NCI-H2171 (cell line): ENCODE data around the gene BTBD16.

ENCODE experiments used
- DNase-seq: peaks from one replicate; lab custom pipeline; 2025; lab: John Stamatoyannopoulos, UW

The BTBD16 gene

DNA sequence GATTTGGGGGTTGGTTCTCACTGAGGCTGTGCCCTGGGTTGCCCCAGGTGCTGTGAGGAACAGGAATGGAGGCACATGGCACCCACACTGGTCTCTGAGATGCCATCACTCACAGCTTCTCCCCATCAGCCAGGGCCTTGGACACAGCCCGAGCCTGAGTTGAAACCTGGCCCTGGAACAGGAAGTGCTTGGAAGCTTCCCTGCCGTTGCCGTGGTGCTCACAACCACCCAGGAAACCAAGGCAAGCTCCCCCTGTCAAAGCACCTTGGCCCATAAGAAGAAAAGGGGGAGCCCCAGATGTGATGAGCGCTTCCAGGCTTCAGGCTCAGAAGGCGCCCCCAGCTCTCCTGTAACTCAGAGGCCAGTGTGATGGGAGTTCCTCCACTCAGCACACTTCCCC lies at the start of gene BTBD16:
BTBD16 (plus strand) TSS at position 221 of the 400 bp plus-strand sequence. CDS start 3,786 bp downstream, outside the sequence.
- DNase-seq: no peak

DNA sequence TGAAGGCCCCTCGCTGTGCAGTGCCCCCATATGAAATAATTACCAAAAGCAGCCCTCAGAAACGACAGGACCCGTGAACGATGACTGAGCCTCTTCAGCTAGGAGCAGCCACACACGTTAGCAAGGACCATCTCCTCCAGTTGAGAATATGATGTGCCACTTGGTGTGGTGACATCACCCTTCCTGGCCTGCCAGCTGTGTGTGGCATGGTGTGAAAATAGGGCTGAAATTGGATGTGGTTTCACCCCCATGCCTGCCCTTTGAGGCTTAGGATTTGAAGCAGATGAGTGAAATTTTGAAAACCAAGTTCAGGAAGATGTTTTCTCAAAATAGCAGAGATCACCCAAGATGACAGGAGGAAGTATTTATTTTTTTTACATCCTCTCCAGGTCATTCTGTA lies 49.1 kb upstream of the BTBD16 start:
- DNase-seq: no peak

DNA sequence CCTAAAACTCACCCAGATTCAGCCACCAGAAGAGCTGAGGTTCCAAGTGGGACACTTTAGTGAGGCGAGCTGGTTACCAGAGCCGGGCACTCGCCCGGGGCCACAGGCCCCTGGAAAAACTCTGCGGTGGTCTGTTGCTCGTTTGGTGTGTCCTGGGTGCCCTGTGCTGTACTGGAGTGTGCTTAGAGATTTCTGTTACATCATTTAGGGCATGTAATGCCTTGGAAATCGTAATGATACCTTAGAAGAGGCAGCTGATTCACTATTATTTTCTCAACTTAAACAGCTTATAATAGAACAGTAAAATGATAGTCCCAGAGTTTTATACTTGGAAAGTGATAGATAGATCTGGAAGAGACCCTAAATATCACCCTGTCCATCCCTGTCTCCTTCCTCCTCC lies 48.5 kb upstream of the BTBD16 start:
- no peak for DNase-seq

DNA sequence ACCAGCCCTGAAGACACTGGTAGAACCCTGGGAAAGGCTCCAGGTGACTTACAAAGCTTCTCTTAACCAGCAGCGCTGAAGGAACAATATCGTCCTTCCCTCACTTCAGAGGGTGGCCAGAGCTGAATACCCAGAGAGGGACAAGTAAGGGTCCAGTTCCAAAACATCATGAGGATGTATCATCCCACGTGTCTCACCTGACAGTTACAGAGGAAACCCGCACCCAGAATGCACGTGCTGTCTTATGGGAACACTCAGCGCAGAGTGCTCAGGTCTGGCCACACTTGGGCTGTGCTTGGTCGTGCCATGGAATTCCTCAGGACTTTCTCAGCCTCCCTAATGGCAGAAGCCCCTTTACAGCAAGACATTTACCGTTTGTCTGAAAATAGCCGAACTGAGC lies 46.9 kb upstream of the BTBD16 start:
- DNase-seq: no peak

DNA sequence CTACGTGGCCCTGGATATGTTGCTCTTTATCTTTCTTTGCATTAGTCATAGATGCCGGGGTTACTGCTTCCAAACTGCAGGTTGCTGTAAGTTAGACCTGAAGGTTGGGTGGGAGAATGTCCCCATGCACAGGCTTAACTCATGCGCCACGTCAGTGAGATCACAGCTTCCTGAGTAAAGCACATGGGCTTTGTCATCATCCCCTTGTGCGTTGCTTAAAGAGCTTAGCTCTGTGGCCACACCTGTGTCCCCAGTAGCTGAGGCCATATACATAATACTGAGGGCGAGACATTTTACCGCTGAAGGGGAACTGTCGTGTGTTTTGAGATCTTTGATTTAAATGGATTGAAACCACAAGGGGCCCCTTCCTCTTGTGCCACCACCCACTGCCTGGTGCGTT lies 45.8 kb upstream of the BTBD16 start:
- DNase-seq: no peak

DNA sequence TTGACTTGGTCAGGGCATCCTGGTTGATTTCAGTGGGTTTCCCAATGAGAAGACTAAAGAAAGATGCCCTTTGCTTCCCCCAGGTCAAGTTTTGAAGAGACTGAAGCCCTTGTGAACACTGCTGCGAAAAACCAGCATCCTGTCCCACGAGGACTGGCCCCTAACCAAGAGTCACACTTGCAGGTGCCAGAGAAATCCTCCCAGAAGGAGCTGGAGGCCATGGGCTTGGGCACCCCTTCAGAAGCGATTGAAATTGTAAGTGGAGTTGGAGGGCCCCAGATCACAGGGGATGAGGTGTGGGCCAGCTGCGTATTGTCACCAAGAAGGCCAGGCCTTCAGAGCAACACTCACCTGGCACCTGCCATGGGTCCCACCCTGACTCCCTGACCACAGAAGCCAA lies 43.3 kb upstream of the BTBD16 start:
- DNase-seq: no peak

DNA sequence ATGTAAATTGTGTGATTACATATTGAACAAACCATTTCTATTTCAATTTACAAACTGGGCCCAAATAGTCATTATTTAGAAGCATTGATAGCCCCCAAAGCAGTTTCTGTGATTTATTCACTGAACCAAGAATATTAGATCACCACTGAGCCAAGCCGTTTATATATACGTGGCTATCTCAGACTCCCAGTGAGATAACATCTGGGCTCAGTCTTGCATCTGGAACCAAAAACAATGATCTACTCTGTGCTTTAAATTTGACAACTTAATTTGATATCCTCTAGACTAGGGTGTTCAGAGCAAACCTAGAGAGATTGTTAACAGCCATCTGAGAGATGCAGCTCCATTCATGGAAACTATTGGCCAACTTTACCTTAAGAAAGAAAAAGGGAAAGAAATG lies 41.4 kb upstream of the BTBD16 start:
- DNase-seq: no peak

DNA sequence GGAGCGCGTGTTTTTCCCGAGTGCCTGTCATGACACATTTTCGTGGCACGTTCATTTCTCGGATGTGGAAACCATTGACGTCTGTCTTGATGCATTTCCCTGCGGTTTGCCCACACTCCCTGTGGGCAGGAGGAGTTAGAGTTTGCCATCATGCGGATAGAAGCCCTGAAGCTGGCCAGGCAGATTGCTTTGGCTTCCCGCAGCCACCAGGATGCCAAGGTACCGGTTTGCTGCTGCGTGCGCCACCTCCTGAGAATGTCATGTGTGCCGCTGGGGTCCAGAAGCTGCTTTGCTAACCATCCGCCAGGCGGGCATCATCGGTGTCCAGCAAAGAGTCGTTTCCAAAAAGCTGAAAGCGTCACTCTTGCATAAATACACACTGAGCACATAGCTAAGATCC lies 40.9 kb upstream of the BTBD16 start:
- DNase-seq: no peak

DNA sequence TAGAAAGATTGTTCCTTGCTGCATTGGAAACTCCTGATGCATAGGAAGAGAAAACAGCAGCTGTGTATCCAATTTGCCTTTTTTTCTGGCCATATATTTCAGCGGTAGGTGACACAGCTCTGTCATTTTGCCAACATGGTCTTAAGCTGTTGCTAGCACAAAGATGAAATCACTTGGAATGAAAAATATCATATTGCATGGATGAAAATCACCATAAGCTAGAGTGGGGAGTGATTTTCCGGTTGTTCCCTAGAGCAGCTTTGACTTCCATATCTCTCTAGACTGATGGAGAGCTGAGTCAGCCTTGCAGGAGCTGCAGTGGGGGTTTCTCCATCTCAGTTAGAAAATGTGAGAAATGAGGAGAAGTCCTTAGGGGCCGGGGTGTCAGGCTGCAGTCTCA lies 38.3 kb upstream of the BTBD16 start:
- DNase-seq: peak; percentile 46

DNA sequence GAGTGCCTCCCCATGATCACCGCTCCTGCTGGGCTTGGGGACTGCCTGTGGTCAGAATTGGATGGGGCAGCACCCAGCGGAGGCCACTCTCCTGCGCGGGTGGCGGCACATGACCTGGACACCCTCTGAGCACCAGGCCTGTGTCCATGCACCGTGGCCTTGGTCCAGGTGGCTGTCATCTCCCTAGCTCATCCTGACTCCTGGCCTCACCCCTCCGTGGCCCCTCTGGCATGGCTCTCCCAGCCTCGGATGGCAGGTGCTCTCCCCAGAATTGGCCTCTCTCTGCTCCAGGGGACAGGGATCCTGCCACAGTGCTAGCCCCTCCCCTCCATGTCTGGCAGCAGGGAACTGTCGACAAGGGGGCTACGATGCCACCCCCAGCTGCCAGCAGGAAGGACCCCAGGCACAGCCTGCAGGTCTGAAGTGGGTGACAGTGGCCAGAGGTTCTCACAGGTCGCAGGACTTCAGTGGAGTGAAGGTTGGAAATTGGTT lies 37.2 kb upstream of the BTBD16 start:
- DNase-seq: no peak

DNA sequence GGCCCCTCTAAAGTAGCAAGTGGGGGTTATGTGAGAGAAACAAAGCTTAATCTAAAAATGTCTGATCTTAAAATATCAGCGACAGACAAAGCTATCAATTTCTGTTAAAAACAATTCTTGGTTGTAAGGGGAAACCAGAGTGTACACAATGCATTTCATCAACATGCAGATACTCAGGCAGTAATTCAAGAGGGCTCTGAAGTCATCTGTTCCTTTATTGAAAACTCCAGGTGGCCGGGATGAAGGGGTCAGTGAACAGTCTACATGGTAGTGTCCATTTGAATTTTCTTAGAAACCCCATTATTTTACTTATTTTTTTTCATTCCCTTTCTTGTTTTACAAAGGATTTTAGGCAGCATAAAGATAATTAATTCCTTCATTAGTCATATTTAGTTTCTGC lies 36.7 kb upstream of the BTBD16 start:
- no peak for DNase-seq

DNA sequence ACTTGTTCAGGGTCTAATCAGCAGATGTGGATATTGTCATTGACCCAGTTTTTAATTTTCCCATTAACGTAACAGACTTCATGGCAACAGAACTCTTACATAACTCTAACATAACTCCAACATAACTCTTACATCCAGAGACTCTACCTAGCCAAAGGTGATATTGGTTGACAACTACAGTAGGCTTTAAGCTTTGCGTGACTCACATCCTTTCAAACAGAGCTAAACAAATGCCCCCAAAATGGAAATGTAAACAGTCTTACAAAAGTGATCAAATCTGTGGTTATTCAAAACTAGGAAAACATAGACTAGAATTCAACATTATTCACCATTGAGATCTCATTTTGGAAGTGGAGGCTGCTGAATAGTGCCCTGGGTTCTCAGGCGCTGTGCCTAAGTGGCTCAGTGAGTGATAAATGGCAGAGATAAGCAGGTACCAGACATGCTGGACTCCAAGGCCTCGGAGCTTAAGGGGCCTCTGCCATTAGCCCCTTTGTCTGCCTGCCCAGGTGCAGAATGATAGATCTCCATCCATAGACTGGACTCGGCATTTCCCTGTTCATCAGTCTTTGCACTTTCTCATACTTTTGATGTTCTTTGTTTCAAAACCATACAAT lies 34.3 kb upstream of the BTBD16 start:
- DNase-seq: no peak

DNA sequence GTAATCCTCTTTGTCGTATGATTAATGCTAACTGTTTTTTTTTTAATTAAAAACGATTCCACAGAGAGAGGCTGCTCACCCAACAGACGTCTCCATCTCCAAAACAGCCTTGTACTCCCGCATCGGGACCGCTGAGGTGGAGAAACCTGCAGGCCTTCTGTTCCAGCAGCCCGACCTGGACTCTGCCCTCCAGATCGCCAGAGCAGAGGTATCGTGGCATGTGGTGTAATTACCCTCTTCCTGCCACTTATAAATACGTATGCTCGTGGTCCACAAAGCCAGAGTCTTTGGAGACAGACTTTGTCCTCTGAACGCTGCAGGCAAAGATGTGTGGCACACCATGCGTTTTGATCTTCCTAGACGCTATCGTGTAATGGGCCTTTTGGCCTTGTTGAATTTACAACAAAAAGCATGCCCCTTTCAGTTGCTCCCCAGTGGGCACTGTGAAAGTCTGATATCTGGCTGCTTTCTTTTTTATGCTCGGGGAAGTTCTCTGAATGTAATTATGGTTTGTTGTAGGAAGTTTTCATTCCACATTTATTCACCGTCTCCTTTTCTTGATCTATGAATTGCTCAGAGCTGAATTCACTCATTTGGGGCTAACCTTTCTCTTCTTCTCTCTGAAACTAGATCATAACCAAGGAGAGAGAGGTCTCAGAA lies 33.6 kb upstream of the BTBD16 start:
- no peak for DNase-seq

DNA sequence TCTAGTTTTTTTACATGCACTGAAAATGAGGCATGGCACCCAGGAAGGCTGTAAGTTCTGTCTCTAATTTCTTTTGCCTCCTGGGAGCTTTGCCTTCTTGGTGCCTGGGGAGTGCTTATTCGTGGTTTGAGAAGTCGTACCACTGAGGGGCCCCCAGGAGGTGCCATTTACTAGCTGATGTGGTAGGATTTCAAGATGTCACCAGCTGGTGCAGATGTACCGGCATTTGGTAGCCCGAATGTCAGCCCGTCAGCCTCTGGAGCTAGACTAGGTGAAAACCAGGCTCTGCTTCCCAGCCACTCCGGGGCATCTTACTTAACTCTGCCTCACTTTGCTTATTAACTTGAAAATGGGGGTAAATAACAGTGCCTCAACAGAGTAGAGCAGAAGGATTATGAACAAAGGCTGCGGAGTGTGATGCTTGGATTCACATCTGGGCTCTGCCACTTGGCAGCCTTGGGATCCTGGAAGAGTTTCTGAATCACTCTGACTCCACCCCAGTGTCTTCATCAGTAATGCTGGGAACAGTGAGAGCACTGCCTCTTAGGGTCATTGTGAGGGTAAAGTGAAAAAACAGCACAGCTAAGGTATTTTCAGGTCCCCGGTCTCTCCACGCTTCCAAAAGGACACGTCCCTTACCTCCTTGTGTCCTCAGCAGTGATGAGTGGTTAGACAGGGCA lies 31.4 kb upstream of the BTBD16 start:
- no peak for DNase-seq

DNA sequence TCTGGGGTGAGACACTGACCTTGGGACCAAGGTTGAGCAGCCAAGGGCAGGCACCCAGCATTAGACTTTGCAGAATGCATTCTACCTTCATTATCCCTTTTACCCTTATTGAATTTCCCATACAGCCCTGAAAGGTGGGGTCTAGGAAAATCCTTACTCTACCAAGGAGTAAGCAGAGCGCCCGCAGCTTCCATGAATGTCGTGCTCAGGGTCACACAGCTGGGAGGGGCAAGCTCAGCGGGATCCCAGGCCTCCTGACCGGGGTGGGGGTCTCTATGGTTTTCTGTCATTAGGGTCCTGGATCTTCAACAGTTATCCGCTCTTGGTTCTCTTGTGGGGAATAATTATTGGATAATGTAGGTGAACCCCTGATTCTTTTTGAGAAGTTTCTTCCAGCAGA lies 30.7 kb upstream of the BTBD16 start:
- DNase-seq: no peak

DNA sequence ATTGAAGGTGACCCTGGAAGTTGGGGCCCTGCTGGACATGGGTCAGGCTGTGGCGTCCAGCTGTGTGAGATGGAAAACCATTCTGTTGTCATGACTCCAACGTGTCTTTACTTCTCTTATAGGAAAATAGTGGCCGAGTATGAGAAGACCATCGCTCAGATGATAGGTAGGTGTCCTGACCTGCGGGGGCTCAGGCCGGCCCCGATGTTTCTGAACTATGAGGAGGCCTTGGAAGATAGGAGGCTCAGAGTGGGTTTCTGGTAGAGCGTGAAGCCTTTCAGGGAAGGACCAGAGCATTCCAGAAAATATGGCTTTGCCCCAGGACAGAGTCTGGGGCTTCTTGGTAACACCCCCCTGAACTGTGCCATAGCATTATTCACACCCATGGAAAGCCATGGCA lies 29.3 kb upstream of the BTBD16 start:
- no peak for DNase-seq

DNA sequence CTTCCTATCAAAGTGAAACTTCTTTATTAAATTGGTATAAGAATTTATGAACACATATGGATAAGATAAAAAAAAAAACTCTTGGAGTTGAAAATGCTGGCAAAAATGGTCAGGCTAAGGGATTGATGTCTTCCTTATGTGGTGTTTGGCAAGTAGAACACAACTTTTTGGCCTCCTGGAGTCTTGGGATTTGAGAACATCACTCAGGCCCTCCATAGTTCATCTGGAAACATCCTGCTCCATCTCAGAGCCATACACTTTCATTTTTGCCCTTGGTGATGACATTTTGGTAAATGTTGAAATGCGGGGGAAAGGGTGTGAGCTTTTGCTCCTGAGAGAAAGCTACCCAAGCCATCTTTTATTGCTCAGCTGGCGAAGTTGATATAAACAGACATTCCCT lies 27.5 kb upstream of the BTBD16 start:
- DNase-seq: no peak

DNA sequence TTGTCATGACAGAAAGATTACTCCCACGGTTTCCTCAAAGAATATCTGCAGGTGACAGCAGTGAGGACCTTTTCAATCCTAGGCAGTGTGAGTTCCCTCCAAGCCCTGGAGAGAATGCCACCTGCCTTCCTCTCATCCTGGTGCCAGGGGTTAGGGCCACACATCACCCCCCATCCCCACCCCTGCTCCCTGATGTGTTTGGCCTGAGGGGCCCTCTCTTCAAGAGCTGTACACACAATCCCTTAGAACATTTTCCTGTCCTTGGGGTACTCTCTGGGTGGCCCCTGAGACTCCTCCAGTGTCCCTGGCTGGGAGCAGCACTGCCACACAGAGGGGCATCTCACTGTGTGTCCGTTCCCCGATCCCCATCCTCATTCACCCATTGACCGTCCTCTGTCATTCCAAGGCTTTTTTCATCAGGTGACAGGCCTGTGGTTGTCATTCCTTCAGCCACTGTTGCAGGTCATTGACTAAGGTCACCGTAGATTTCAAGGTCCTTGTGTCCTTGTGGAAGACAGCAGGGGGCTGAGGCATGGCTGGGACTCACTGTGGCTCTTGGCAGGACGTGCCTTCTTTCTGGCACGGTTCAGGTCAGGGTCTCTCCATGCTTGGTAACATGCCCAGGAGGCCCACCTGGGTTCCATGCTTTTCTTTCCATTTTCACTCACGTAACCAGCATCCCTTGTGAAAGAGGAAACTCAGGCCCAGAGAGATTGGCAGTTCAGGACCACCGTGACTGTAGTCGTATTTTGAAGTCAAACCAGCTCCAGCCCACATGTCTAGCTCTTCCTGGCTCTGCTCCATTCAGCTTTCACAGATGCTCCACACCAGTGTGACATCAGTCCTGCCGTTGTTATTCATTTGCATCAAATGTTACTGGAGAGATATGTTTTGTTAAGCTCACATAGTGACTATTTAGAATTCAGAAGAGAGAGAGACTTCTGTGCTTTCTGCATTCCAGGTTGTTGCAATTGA lies 26.8 kb upstream of the BTBD16 start:
- DNase-seq: no peak

DNA sequence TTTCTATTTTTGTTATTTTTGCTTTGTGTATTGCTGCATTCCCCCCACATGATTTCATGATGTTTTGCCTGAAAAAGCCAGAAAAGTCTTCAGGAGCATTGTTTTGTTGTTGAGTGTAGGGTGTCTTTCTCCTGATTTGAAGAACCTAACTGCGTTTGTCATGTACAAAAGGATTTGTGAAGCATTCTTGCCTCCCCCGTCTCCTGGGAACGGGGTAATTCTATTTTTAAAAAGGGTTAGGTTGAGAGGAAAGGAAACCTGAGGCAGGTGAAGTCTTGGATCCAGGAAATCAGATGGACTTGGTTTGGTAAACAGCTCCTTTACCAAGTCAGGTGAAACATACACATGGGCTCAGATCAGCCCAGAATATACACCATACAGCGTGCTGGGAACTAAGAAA lies 26.0 kb upstream of the BTBD16 start:
- no peak for DNase-seq

DNA sequence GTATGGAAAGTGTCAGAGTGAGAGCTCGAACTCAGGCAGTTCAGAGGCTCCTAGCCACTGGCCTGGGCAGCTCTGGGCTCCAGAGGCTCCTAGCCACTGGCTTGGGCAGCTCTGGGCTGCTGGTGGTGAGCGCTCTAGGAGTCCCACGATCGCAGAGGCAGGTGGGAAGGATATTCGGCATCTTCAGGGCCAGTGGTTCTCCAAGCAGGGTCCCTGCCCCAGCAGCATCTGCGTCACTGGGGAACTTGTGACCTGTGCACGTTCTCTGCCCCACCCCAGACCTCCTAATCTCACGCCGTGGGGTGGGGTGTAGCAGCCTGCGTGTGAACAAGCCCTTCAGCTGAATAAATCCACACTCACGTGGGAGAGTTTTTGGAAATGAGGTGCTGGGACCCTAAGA lies 25.2 kb upstream of the BTBD16 start:
- DNase-seq: no peak

DNA sequence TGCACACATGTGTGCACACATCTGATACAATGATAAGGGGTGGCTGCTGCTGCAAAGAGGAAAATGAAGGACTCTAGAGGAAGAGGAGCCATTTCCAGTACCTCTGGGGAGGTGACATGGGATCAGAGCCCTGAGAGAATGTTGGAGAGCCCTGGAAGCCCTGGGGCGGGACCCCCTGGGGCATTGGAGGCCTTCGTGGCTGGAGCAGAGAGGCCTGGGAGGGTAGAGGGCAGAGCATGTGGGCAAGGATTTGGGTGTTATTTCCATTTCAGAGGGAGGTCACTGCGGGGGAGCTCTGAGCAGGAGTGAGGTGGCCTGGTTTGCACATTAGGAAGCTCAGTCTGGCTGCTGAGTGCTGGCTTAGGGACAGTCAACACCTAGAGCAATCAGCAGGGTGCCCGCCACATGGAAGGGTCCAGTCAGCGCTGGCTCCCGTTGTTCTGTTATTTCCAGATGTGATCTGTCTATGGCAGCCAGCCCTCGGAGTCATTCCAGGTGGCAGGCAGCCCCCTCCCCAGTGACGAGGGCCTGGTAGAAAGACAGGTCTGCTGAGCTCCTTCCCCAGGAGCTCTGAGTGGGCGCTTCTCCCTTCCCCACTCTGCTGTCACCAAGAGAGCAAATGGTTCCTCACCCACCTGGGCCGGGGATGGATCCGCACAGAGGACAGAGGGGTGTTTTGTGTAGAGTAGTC lies 24.1 kb upstream of the BTBD16 start:
- DNase-seq: no peak
